ENCODE results near the gene TMEM190. TPM values are rescaled to one million over a fixed set of nuclear protein-coding genes. Genes with fewer than 3 reads are reported as not detected.

The TMEM190 gene
- total and polyA plus RNA-seq, 11 donors = not detected

GRCh38 chr19:55370305-55370988 is 6.2 kb upstream of the TMEM190 start, which contains the start of gene IL11:
TSS of gene IL11 (minus strand) at chr19:55370463. CDS start at chr19:55370310, 153 bp downstream.
- DNase-seq (peak in 1 of 5 donors; percentile 54), ATAC-seq (peak in 1 of 4 donors; percentile 17)
- Histone ChIP-seq H3K4me3 (peak within 1 kb of the TSS in 10 of 12 donors; percentile 5 to 42 (median 28)), H3K27me3 (peaks cover 38 to 79% (median 63%) of the 10 kb centered on the region in 9 donors), H3K27ac (no peak within 1 kb of the TSS), H3K9me3 (no peaks in the 10 kb centered on the region), H3K4me1 (peaks cover 0 to 27% (median 3%) of the 10 kb centered on the region in 12 donors), H3K36me3 (no peaks in the 10 kb centered on the region)
- TF ChIP-seq, protein P1, sequence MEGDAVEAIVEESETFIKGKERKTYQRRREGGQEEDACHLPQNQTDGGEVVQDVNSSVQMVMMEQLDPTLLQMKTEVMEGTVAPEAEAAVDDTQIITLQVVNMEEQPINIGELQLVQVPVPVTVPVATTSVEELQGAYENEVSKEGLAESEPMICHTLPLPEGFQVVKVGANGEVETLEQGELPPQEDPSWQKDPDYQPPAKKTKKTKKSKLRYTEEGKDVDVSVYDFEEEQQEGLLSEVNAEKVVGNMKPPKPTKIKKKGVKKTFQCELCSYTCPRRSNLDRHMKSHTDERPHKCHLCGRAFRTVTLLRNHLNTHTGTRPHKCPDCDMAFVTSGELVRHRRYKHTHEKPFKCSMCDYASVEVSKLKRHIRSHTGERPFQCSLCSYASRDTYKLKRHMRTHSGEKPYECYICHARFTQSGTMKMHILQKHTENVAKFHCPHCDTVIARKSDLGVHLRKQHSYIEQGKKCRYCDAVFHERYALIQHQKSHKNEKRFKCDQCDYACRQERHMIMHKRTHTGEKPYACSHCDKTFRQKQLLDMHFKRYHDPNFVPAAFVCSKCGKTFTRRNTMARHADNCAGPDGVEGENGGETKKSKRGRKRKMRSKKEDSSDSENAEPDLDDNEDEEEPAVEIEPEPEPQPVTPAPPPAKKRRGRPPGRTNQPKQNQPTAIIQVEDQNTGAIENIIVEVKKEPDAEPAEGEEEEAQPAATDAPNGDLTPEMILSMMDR (IDR thresholded peaks at IDR 0.05) = no peak
- no peak for TF ChIP-seq POLR2A (IDR thresholded peaks at IDR 0.05)
- intact Hi-C loops (cut with DNase I) = loop anchor here in 2 of 10 donors (10.0 kb wide), 1 partner anchor 66 kb away; no protein-coding TSS in a partner anchor
- WGBS, 4 donors = 4 to 10% (median 7%) methylated on average over 22 to 31 of the region's 32 CpGs

GRCh38 chr19:55372316-55373081 is 4.1 kb upstream of the TMEM190 start:
- DNase-seq (no peak), ATAC-seq (no peak)
- H3K27me3 ChIP-seq = peaks cover 38 to 93% (median 81%) of the 10 kb centered on the region in 9 donors
- no peaks in the 10 kb centered on the region for H3K36me3 ChIP-seq
- TF ChIP-seq, protein P1 (IDR thresholded peaks at IDR 0.05) = no peak
- TF ChIP-seq POLR2A (IDR thresholded peaks at IDR 0.05) = no peak
- H3K27ac ChIP-seq = no peak overlapping the region
- H3K4me1 ChIP-seq = peaks cover 0 to 30% (median 3%) of the 10 kb centered on the region in 12 donors
- WGBS, 4 donors = 39 to 44% (median 41%) methylated on average over 8 to 24 of the region's 24 CpGs
- H3K9me3 ChIP-seq = no peaks in the 10 kb centered on the region
- intact Hi-C loops (cut with DNase I) = loop anchor here in 2 of 10 donors (10.0 kb wide), 1 partner anchor 68 kb away; no protein-coding TSS in a partner anchor
- no peak overlapping the region for H3K4me3 ChIP-seq

GRCh38 chr19:55373306-55373992 is 3.2 kb upstream of the TMEM190 start:
- TF ChIP-seq, protein P1 (IDR thresholded peaks at IDR 0.05) = no peak
- no peak for TF ChIP-seq POLR2A (IDR thresholded peaks at IDR 0.05)
- DNase-seq (no peak), ATAC-seq (no peak)
- H3K9me3 ChIP-seq = no peaks in the 10 kb centered on the region
- no peak overlapping the region for H3K27ac ChIP-seq
- intact Hi-C loops (cut with DNase I) = loop anchor here in 2 of 10 donors (10.0 kb wide), 1 partner anchor 69 kb away; no protein-coding TSS in a partner anchor
- WGBS, 4 donors = 59 to 61% (median 60%) methylated on average over 9 of the region's 9 CpGs
- H3K4me1 ChIP-seq = peaks cover 0 to 34% (median 5%) of the 10 kb centered on the region in 12 donors
- H3K36me3 ChIP-seq = no peaks in the 10 kb centered on the region
- H3K4me3 ChIP-seq = no peak overlapping the region
- H3K27me3 ChIP-seq = peaks cover 30 to 93% (median 75%) of the 10 kb centered on the region in 9 donors

Data from heart left ventricle (tissue), 16 donors.